Glomerular visceral epithelial cell (primary cell): Measurements from ENCODE around the gene RAD51B.
"Not testable (repeated sequence)": the region's sequence is repeated elsewhere in the genome, so short reads cannot be mapped to it uniquely, and the experiment has no call there.

Experiments
- DNase-seq: peaks from one replicate; pipeline ENCODE4 v3.0.0-alpha.2; 2016; ENCODE audit errors: extremely low spot score

RAD51B gene

GRCh38 chr14:68248481-68249255, 429.1 kb downstream of the RAD51B start:
- DNase-seq: peak; percentile 76

- no peak for DNase-seq
These were observed 430.3 kb downstream of the RAD51B start for GRCh38 chr14:68249661-68250451.

GRCh38 chr14:68250927-68251768, 431.6 kb downstream of the RAD51B start:
- DNase-seq: no peak

GRCh38 chr14:68251769-68252100, 432.2 kb downstream of the RAD51B start:
- DNase-seq: no peak

- DNase-seq: no peak
These were observed 433.7 kb downstream of the RAD51B start for GRCh38 chr14:68253160-68253780.

- DNase-seq: no peak
These were observed 434.4 kb downstream of the RAD51B start for GRCh38 chr14:68253878-68254528.

- DNase-seq: no peak
These were observed 435.3 kb downstream of the RAD51B start for GRCh38 chr14:68254669-68255527.

GRCh38 chr14:68255693-68256178, 436.2 kb downstream of the RAD51B start:
- DNase-seq: no peak

GRCh38 chr14:68257969-68258368, 438.4 kb downstream of the RAD51B start:
- no peak for DNase-seq

- not testable (repeated sequence) for DNase-seq
These were observed 439.4 kb downstream of the RAD51B start for GRCh38 chr14:68258995-68259394.

- DNase-seq: no peak
These were observed 440.5 kb downstream of the RAD51B start for GRCh38 chr14:68260121-68260520.

- no peak for DNase-seq
These were observed 441.7 kb downstream of the RAD51B start for GRCh38 chr14:68261092-68261842.

GRCh38 chr14:68262567-68262966, 443.0 kb downstream of the RAD51B start:
- no peak for DNase-seq

GRCh38 chr14:68263563-68264259, 444.1 kb downstream of the RAD51B start:
- DNase-seq: no peak

GRCh38 chr14:68264260-68264569, 444.6 kb downstream of the RAD51B start:
- DNase-seq: no peak

- no peak for DNase-seq
These were observed 447.4 kb downstream of the RAD51B start for GRCh38 chr14:68266998-68267397.

GRCh38 chr14:68268197-68268596, 448.6 kb downstream of the RAD51B start:
- no peak for DNase-seq

GRCh38 chr14:68268719-68269118, 449.1 kb downstream of the RAD51B start:
- DNase-seq: no peak
